PC-3 (cell line): ENCODE data around the gene PCNP.

Source experiments
- CTCF ChIP-seq: fragments of 300-600 bp; sonication (generic); conservative IDR thresholded peaks from 2 replicates; pipeline ENCODE4 v1.5.1; 2017; ENCODE audit warnings: antibody characterized with exemption, low read depth, mild to moderate bottlenecking, low read length
- EZH2 ChIP-seq: fragments of 300-600 bp; sonication (generic); IDR thresholded peaks from one replicate; pipeline ENCODE4 v1.6.1; 2017; ENCODE audit warnings: antibody characterized with exemption, mild to moderate bottlenecking, low read length; ENCODE audit not compliant: unreplicated experiment
- EZH2phosphoT487 ChIP-seq: fragments of 300-600 bp; sonication (generic); IDR thresholded peaks from 2 replicates; pipeline ENCODE4 v1.6.1; 2018; ENCODE audit warnings: mild to moderate bottlenecking, antibody characterized with exemption, low read length, borderline replicate concordance

- TF ChIP-seq CTCF (no peak), EZH2phosphoT487 (no peak), EZH2 (no peak)
Measured at GRCh38 chr3:101629219-101629618, 55.2 kb downstream of the PCNP start.
